Adrenal gland (tissue), 12 donors: ENCODE measurements around the gene RNF227. TPM values are rescaled to one million over a fixed set of nuclear protein-coding genes. Genes with fewer than 3 reads are reported as not detected.
"Not testable (repeated sequence)": the region's sequence is repeated elsewhere in the genome, so short reads cannot be mapped to it uniquely, and the experiment has no call there.

ENCODE experiments used
- DNase-seq, 7 donors: peaks; one replicate each; pipeline ENCODE4 v3.0.0-alpha.2; 2019 to 2020
- H3K27ac ChIP-seq, 5 donors: fragments of 200-600 bp; sonication (generic) in 4 of 5; 1 replicate in 3 of 5; 2 replicates in 2 of 5; pipeline versions ENCODE4 v1.5.1 to v1.8.0; 2016 to 2020; ENCODE audit warnings: mild to moderate bottlenecking in 1 of 5
- H3K27me3 ChIP-seq: fragments of 200-600 bp; 2 replicates; pipeline ENCODE4 v1.8.0; 2021
- H3K36me3 ChIP-seq, 2 donors: fragments of 200-600 bp; replicated peaks in 1 of 2; 1 replicate in 1 of 2; 2 replicates in 1 of 2; pipeline versions ENCODE4 v1.5.1 to v1.8.0; 2018 to 2022
- H3K4me1 ChIP-seq, 2 donors: fragments of 200-600 bp; replicated peaks in 1 of 2; 1 replicate in 1 of 2; 2 replicates in 1 of 2; pipeline versions ENCODE4 v1.5.1 to v1.8.0; 2018 to 2021
- H3K4me3 ChIP-seq, 4 donors: fragments of 200-600 bp; sonication (generic) in 3 of 4; one replicate each; pipeline ENCODE4 v1.5.1; 2016 to 2018
- H3K9me3 ChIP-seq, 3 donors: fragments of 200-600 bp; sonication (generic) in 1 of 3; replicated peaks in 1 of 3; 1 replicate in 2 of 3; 2 replicates in 1 of 3; pipeline versions ENCODE4 v1.5.1 to v1.8.0; 2016 to 2021
- CTCF ChIP-seq, 6 experiments: fragments of 450-650 bp in 4 of 6; fragments of 200-600 bp in 2 of 6; sonication (generic) in 1 of 6; IDR thresholded peaks; 1 replicate in 5 of 6; 2 replicates in 1 of 6; pipeline versions ENCODE4 v1.5.1 to v1.8.0; 2016 to 2021; ENCODE audit warnings: antibody characterized with exemption in 6 of 6, mild to moderate bottlenecking in 2 of 6, moderate library complexity in 1 of 6
- POLR2A ChIP-seq, 2 donors: fragments of 450-650 bp; IDR thresholded peaks; one replicate each; pipeline ENCODE4 v1.6.1; 2017; ENCODE audit warnings: antibody characterized with exemption in 2 of 2, mild to moderate bottlenecking in 2 of 2, moderate library complexity in 1 of 2
- WGBS, 4 donors: extraction: QIAGEN DNeasy Blood & Tissue Kit in 2 of 4; methylation state at CpG; one replicate each; pipeline versions ENCODE4 v1.1.5 to v1.1.7; 2013 to 2017; 5-methylcytosine and 5-hydroxymethylcytosine counted together
- intact Hi-C, 2 donors: fragments of 100-400 bp; cut with DNase I; formaldehyde crosslinking; loops; one replicate each; pipeline versions ENCODE4 v1.14.1 to v1.15.0; 2022 to 2023
- polyA plus RNA-seq, 3 donors: library from polyadenylated mRNA; stranded (reverse); fragments of 200-250 nt in 2 of 3; fragments of 350-450 nt in 1 of 3; fragmentation: Illumina TruSeq in 1 of 3; extraction: RNeasy Lipid Tissue Mini Kit (QIAGEN cat#74804) in 1 of 3; gene quantifications; one replicate each; pipeline ENCODE4 v1.2.3, GENCODE V29; 2013 to 2014
- total RNA-seq, 9 donors: library from RNA; depleted of rRNA in 4 of 9; stranded (reverse); fragments of >200 nt in 4 of 9; fragments of 120-200 nt in 1 of 9; fragmentation: NEBNext Ultra II Directional in 1 of 9; extraction: Animal tissue kit (Norgen Biotek cat#: 25700) in 1 of 9; gene quantifications; one replicate each; pipeline versions ENCODE4 v1.1.0 to v1.2.4, GENCODE V29; 2013 to 2023
- donor health status: healthy with polysubstance abuse.
- donor health status: Bipolar disorder and iron deficiency.
- donor health status: DM: yes; HTN: yes; CAD: no.
- donor health status: DM: no; HTN: no; CAD: no.
- donor health status: DM: no; HTN: no; CAD: no.
- donor health status: DM: yes; HTN: yes; CAD: no.

RNF227 gene
- total and polyA plus RNA-seq, 12 donors, result 1.1 to 17.3 (median 3.0) TPM

- Histone ChIP-seq H3K27me3 (no peaks in the 10 kb centered on the region), H3K4me1 (peaks cover 0 to 5% of the 10 kb centered on the region in 2 donors), H3K9me3 (no peaks in the 10 kb centered on the region), H3K36me3 (peaks cover 0 to 17% of the 10 kb centered on the region in 2 donors), H3K4me3 (no peak overlapping the region), H3K27ac (no peak overlapping the region)
- no peak for DNase-seq
- intact Hi-C loops, result no loop called here
- WGBS, 4 donors, result 71 to 87% (median 78%) methylated on average over 2 of the region's 2 CpGs
- no peak for TF ChIP-seq CTCF (IDR thresholded peaks at IDR 0.05)
- no peak for TF ChIP-seq POLR2A (IDR thresholded peaks at IDR 0.05)
These were observed 40.2 kb downstream of the RNF227 start for GRCh38 chr17:7875804-7876370.

- WGBS, 4 donors, result 69 to 78% (median 69%) methylated on average over 4 of the region's 4 CpGs
- intact Hi-C loops, result no loop called here
- H3K36me3 ChIP-seq, result peaks cover 0 to 3% of the 10 kb centered on the region in 2 donors
- TF ChIP-seq POLR2A (IDR thresholded peaks at IDR 0.05), result no peak
- no peak for TF ChIP-seq CTCF (IDR thresholded peaks at IDR 0.05)
- H3K4me1 ChIP-seq, result no peaks in the 10 kb centered on the region
- no peaks in the 10 kb centered on the region for H3K27me3 ChIP-seq
- no peaks in the 10 kb centered on the region for H3K9me3 ChIP-seq
- DNase-seq, result no peak
- H3K4me3 ChIP-seq, result no peak overlapping the region
- no peak overlapping the region for H3K27ac ChIP-seq
These were observed 43.0 kb downstream of the RNF227 start for GRCh38 chr17:7873051-7873450.

DNA sequence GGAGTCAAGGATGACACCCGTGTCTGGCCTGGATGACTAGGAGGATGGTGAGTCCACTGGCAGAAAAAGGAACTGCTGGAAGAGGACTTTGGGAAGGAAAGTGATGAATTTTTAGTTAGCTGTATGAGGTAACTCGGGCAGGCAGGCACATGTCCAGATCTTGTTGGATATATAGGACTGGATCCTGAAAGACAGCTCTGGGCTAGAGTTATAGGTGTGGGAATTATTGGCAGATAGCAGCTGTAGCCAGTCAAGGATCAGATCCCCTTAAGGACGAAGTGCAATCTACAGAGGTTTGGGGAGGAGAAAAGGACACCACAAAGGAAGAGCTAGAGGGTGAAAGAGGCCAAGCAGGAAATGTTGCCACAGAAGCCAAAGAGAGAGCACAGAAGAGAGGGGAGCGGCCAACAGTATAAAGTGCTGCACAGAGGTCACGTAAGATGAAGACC lies 48.2 kb downstream of the RNF227 start:
- Histone ChIP-seq H3K36me3 (peaks cover 0 to 5% of the 10 kb centered on the region in 2 donors), H3K9me3 (no peaks in the 10 kb centered on the region), H3K27ac (no peak overlapping the region), H3K4me1 (no peaks in the 10 kb centered on the region), H3K27me3 (no peaks in the 10 kb centered on the region), H3K4me3 (no peak overlapping the region)
- intact Hi-C loops, result loop anchor here in 1 of 2 donors (10.0 kb wide), 1 partner anchor 47 kb away; the partner anchor contains the start of gene RNF227
- WGBS, 4 donors, result 66 to 75% (median 74%) methylated on average over 5 of the region's 5 CpGs
- TF ChIP-seq CTCF (IDR thresholded peaks at IDR 0.05) (no peak), POLR2A (IDR thresholded peaks at IDR 0.05) (no peak)
- no peak for DNase-seq

GRCh38 chr17:7864995-7865650 lies 51.0 kb downstream of the RNF227 start:
- TF ChIP-seq CTCF (IDR thresholded peaks at IDR 0.05) (no peak), POLR2A (IDR thresholded peaks at IDR 0.05) (no peak)
- WGBS, 4 donors, result 90 to 95% (median 92%) methylated on average over 5 of the region's 5 CpGs
- Histone ChIP-seq H3K27ac (no peak overlapping the region), H3K27me3 (no peaks in the 10 kb centered on the region), H3K4me1 (no peaks in the 10 kb centered on the region), H3K36me3 (peaks cover 0 to 15% of the 10 kb centered on the region in 2 donors), H3K9me3 (no peaks in the 10 kb centered on the region), H3K4me3 (no peak overlapping the region)
- DNase-seq, result no peak
- intact Hi-C loops, result loop anchor here (2.0 to 10.0 kb wide), 5 partner anchors 14 to 127 kb away; partner anchors contain the start of gene RNF227 (in 1 of the 2)

DNA sequence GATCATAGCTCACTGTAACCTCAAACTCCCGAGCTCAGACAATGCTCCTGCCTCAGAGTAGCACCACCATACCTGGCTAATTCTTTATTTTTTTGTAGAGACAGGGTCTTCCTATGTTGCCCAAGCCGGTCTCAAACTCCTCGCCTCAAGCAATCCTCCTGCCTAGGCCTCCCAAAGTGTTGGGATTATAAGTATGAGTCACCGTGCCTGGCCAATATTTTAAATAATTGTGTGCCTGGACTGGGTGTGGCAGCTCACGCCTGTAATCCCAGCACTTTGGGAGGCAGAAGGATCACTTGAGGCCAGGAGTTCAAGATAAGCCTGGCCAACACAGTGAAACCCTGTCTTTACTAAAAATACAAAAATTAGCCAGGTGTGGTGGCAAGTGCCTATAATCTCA lies 51.7 kb downstream of the RNF227 start:
- not testable (repeated sequence) for H3K27ac ChIP-seq, H3K4me1 ChIP-seq, DNase-seq, H3K27me3 ChIP-seq, H3K4me3 ChIP-seq, H3K9me3 ChIP-seq
- H3K36me3 ChIP-seq, result peaks cover 0 to 21% of the 10 kb centered on the region in 2 donors
- intact Hi-C loops, result loop anchor here (2.0 to 10.0 kb wide), 5 partner anchors 14 to 128 kb away; partner anchors contain the start of gene RNF227 (in 1 of the 2)
- WGBS, 4 donors, result 78 to 92% (median 86%) methylated on average over 3 to 5 of the region's 5 CpGs
